Measurements from ENCODE around the gene TKT. TPM values are rescaled to one million over a fixed set of nuclear protein-coding genes. Genes with fewer than 3 reads are reported as not detected.

Gene TKT
- total and polyA plus RNA-seq, 2 of the 13 experiments (the other 11 are each of a cell fraction or from before 2014, with no cell fraction given) = 150 to 238 TPM

GRCh38 chr3:53269888-53270880 is 14.4 kb upstream of the TKT start (continued):
- TF ChIP-seq, protein P1, sequence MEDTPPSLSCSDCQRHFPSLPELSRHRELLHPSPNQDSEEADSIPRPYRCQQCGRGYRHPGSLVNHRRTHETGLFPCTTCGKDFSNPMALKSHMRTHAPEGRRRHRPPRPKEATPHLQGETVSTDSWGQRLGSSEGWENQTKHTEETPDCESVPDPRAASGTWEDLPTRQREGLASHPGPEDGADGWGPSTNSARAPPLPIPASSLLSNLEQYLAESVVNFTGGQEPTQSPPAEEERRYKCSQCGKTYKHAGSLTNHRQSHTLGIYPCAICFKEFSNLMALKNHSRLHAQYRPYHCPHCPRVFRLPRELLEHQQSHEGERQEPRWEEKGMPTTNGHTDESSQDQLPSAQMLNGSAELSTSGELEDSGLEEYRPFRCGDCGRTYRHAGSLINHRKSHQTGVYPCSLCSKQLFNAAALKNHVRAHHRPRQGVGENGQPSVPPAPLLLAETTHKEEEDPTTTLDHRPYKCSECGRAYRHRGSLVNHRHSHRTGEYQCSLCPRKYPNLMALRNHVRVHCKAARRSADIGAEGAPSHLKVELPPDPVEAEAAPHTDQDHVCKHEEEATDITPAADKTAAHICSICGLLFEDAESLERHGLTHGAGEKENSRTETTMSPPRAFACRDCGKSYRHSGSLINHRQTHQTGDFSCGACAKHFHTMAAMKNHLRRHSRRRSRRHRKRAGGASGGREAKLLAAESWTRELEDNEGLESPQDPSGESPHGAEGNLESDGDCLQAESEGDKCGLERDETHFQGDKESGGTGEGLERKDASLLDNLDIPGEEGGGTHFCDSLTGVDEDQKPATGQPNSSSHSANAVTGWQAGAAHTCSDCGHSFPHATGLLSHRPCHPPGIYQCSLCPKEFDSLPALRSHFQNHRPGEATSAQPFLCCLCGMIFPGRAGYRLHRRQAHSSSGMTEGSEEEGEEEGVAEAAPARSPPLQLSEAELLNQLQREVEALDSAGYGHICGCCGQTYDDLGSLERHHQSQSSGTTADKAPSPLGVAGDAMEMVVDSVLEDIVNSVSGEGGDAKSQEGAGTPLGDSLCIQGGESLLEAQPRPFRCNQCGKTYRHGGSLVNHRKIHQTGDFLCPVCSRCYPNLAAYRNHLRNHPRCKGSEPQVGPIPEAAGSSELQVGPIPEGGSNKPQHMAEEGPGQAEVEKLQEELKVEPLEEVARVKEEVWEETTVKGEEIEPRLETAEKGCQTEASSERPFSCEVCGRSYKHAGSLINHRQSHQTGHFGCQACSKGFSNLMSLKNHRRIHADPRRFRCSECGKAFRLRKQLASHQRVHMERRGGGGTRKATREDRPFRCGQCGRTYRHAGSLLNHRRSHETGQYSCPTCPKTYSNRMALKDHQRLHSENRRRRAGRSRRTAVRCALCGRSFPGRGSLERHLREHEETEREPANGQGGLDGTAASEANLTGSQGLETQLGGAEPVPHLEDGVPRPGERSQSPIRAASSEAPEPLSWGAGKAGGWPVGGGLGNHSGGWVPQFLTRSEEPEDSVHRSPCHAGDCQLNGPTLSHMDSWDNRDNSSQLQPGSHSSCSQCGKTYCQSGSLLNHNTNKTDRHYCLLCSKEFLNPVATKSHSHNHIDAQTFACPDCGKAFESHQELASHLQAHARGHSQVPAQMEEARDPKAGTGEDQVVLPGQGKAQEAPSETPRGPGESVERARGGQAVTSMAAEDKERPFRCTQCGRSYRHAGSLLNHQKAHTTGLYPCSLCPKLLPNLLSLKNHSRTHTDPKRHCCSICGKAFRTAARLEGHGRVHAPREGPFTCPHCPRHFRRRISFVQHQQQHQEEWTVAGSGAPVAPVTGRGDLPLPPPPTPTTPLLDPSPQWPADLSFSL (CRISPR knock-in tag; IDR thresholded peaks at IDR 0.05) = no peak
- no peak for TF ChIP-seq ZNF282 (IDR thresholded peaks at IDR 0.05; ENCODE audit: partially characterized antibody)
- no peak for TF ChIP-seq ZNF34 (CRISPR knock-in tag; IDR thresholded peaks at IDR 0.05; ENCODE audit: borderline replicate concordance)
- TF ChIP-seq TARDBP (CRISPR knock-in tag; IDR thresholded peaks at IDR 0.05) = peak; percentile 71
- TF ChIP-seq SAFB2 (CRISPR knock-in tag; IDR thresholded peaks at IDR 0.05; ENCODE audit: borderline replicate concordance, low read depth) = no peak
- 0 out of 2 replicates have a peak, but pooled peaks have one; percentile 2 for TF ChIP-seq CREB1 (IDR thresholded peaks at IDR 0.05)
- TF ChIP-seq CREB1 (CRISPR knock-in tag; IDR thresholded peaks at IDR 0.05) = peak; percentile 20; the same call in 1 of the 2 replicates
- no peak for TF ChIP-seq SRSF1 (optimal IDR thresholded peaks at IDR 0.05; ENCODE audit: low read depth, low read length)
- TF ChIP-seq ZNF318 (CRISPR knock-in tag; IDR thresholded peaks at IDR 0.05) = no peak
- no peak; the same call in 1 of the 2 replicates for TF ChIP-seq SPEN (CRISPR knock-in tag; IDR thresholded peaks at IDR 0.05; ENCODE audit: low read depth)
- TF ChIP-seq TBL1XR1 (IDR thresholded peaks at IDR 0.05; ENCODE audit: borderline replicate concordance, low read length, partially characterized antibody) = no peak
- TF ChIP-seq HOXA9 (CRISPR knock-in tag; IDR thresholded peaks at IDR 0.05; ENCODE audit: borderline replicate concordance) = no peak
- TF ChIP-seq ZNF670 (CRISPR knock-in tag; IDR thresholded peaks at IDR 0.05; ENCODE audit: borderline replicate concordance) = no peak
- TF ChIP-seq SALL1 (CRISPR knock-in tag; IDR thresholded peaks at IDR 0.05) = peak; percentile 80
